Neuronal stem cell (in vitro differentiated cells): ENCODE data around the gene CENPU.

Experiments
- DNase-seq: peaks from one replicate; pipeline ENCODE4 v3.0.0-alpha.2; 2013; ENCODE audit warnings: low spot score
- H2AFZ ChIP-seq: one replicate; pipeline ENCODE4 v1.6.1; 2013; ENCODE audit warnings: mild to moderate bottlenecking, low read length, inconsistent platforms
- H2AK5ac ChIP-seq: 2 replicates; pipeline ENCODE4 v1.6.1; 2013; ENCODE audit warnings: low read depth, mild to moderate bottlenecking, inconsistent platforms, low read length, moderate library complexity, mixed read lengths
- H2BK120ac ChIP-seq: 2 replicates; pipeline ENCODE4 v1.6.1; 2013; ENCODE audit warnings: low read depth, mild to moderate bottlenecking, inconsistent platforms, low read length, moderate library complexity, mixed read lengths
- H2BK12ac ChIP-seq: one replicate; pipeline ENCODE4 v1.6.1; 2013; ENCODE audit warnings: low read length, inconsistent platforms
- H2BK15ac ChIP-seq: 2 replicates; pipeline ENCODE4 v1.6.1; 2013; ENCODE audit warnings: mild to moderate bottlenecking, low read length, inconsistent platforms, mixed read lengths
- H2BK5ac ChIP-seq: one replicate; pipeline ENCODE4 v1.6.1; 2013; ENCODE audit warnings: inconsistent platforms, mild to moderate bottlenecking, low read length, moderate library complexity
- H3K14ac ChIP-seq: one replicate; pipeline ENCODE4 v1.6.1; 2013; ENCODE audit warnings: low read length, inconsistent platforms
- H3K18ac ChIP-seq: 2 replicates; pipeline ENCODE4 v1.6.1; 2013; ENCODE audit warnings: low read length, inconsistent platforms
- H3K23ac ChIP-seq: 2 replicates; pipeline ENCODE4 v1.6.1; 2013; ENCODE audit warnings: low read depth, mild to moderate bottlenecking, mixed read lengths, low read length, inconsistent platforms; ENCODE audit not compliant: poor library complexity
- H3K27ac ChIP-seq: replicated peaks from 3 replicates; pipeline ENCODE4 v1.5.1; 2013; ENCODE audit warnings: low read length, inconsistent platforms
- H3K27me3 ChIP-seq, 3 experiments: 2 replicates each; pipeline ENCODE4 v1.6.1; 2013; ENCODE audit warnings: low read length in 3 of 3, mild to moderate bottlenecking in 2 of 3, inconsistent platforms in 1 of 3, low read depth in 1 of 3, mixed read lengths in 1 of 3, moderate library complexity in 1 of 3; ENCODE audit not compliant: control insufficient read depth in 3 of 3, insufficient read depth in 3 of 3
- H3K36me3 ChIP-seq, 2 donors: replicated peaks in 1 of 2; 2 replicates each; pipeline ENCODE4 v1.6.1; 2013; ENCODE audit warnings: low read length in 2 of 2; ENCODE audit not compliant: control insufficient read depth in 2 of 2, insufficient read depth in 2 of 2
- H3K4ac ChIP-seq: 2 replicates; pipeline ENCODE4 v1.6.1; 2013; ENCODE audit warnings: inconsistent platforms, mild to moderate bottlenecking, low read length, moderate library complexity
- H3K4me1 ChIP-seq, 2 donors: 1 replicate in 1 of 2; 2 replicates in 1 of 2; pipeline ENCODE4 v1.6.1; 2013; ENCODE audit warnings: low read length in 2 of 2, low read depth in 1 of 2; ENCODE audit not compliant: control insufficient read depth in 2 of 2, insufficient read depth in 1 of 2
- H3K4me2 ChIP-seq: one replicate; pipeline ENCODE4 v1.6.1; 2013; ENCODE audit warnings: mild to moderate bottlenecking, low read length, inconsistent platforms; ENCODE audit not compliant: insufficient read depth, poor library complexity, severe bottlenecking
- H3K4me3 ChIP-seq, 2 donors: 2 replicates each; pipeline ENCODE4 v1.5.1; 2013; ENCODE audit warnings: low read length in 2 of 2, mild to moderate bottlenecking in 2 of 2, inconsistent platforms in 1 of 2, moderate library complexity in 1 of 2
- H3K79me1 ChIP-seq: one replicate; pipeline ENCODE4 v1.6.1; 2013; ENCODE audit warnings: low read depth, mild to moderate bottlenecking, inconsistent platforms, low read length, moderate library complexity
- H3K9ac ChIP-seq: one replicate; pipeline ENCODE4 v1.6.1; 2013; ENCODE audit warnings: mild to moderate bottlenecking, low read depth, low read length, inconsistent platforms; ENCODE audit not compliant: poor library complexity
- H3K9me3 ChIP-seq, 2 donors: replicated peaks in 1 of 2; 2 replicates each; pipeline versions ENCODE3 to v1.6.1; 2013; ENCODE audit warnings: low read length in 2 of 2, mild to moderate bottlenecking in 2 of 2, inconsistent platforms in 1 of 2, low read depth in 1 of 2, mixed read lengths in 1 of 2, moderate library complexity in 1 of 2; ENCODE audit not compliant: control insufficient read depth in 2 of 2, insufficient read depth in 1 of 2
- H4K8ac ChIP-seq: one replicate; pipeline ENCODE4 v1.6.1; 2013; ENCODE audit warnings: low read depth, mild to moderate bottlenecking, inconsistent platforms, low read length, moderate library complexity
- H4K91ac ChIP-seq: one replicate; pipeline ENCODE4 v1.6.1; 2013; ENCODE audit warnings: low read length, low read depth, mild to moderate bottlenecking, inconsistent platforms; ENCODE audit not compliant: poor library complexity
- WGBS, 2 donors: extraction: QIAGEN DNeasy Blood & Tissue Kit; methylation state at CpG; one replicate each; pipeline ENCODE4 v1.1.7; 2013; ENCODE audit warnings: missing lambda C conversion rate in 2 of 2, mixed read lengths in 1 of 2; ENCODE audit not compliant: insufficient read length in 2 of 2, insufficient replicate concordance in 1 of 2; ENCODE audit errors: extremely low coverage in 2 of 2; 5-methylcytosine and 5-hydroxymethylcytosine counted together

CENPU gene

GRCh38 chr4:184760681-184761080 is 26.8 kb upstream of the CENPU start:
- Histone ChIP-seq H3K4ac (no peak overlapping the region), H2BK15ac (no peak overlapping the region), H2BK12ac (no peak overlapping the region), H3K79me1 (no peaks in the 10 kb centered on the region), H3K4me2 (no peak overlapping the region), H2BK5ac (no peak overlapping the region), H3K18ac (no peak overlapping the region), H3K14ac (no peak overlapping the region), H3K27ac (no peak overlapping the region), H3K4me1 (no peaks in the 10 kb centered on the region), H3K27me3 (no peaks in the 10 kb centered on the region), H2AK5ac (no peak overlapping the region), H2BK120ac (no peak overlapping the region), H4K8ac (no peak overlapping the region), H3K4me3 (peak overlapping the region in 1 of 2 donors; percentile 21), H4K91ac (no peak overlapping the region), H2AFZ (no peak overlapping the region), H3K23ac (no peak overlapping the region), H3K36me3 (no peaks in the 10 kb centered on the region), H3K9me3 (no peaks in the 10 kb centered on the region), H3K9ac (no peak overlapping the region)
- DNase-seq, result no peak
- no CpG with 5 or more reads among the region's 5 CpGs for WGBS, 2 donors

- Histone ChIP-seq H3K4me1 (no peaks in the 10 kb centered on the region), H3K4ac (no peak overlapping the region), H3K23ac (no peak overlapping the region), H3K79me1 (no peaks in the 10 kb centered on the region), H3K4me2 (no peak overlapping the region), H2AK5ac (no peak overlapping the region), H3K4me3 (no peak overlapping the region), H2BK15ac (no peak overlapping the region), H3K27me3 (no peaks in the 10 kb centered on the region), H4K8ac (no peak overlapping the region), H3K18ac (no peak overlapping the region), H3K9me3 (no peaks in the 10 kb centered on the region), H2BK120ac (no peak overlapping the region), H3K36me3 (no peaks in the 10 kb centered on the region), H4K91ac (no peak overlapping the region), H3K27ac (no peak overlapping the region), H2BK12ac (no peak overlapping the region), H3K14ac (no peak overlapping the region), H3K9ac (no peak overlapping the region), H2BK5ac (no peak overlapping the region), H2AFZ (no peak overlapping the region)
- no peak for DNase-seq
- 100% methylated on average over 1 of the region's 2 CpGs; no CpG with 5 or more reads in 1 of the 2 donors for WGBS, 2 donors
Measured at GRCh38 chr4:184757810-184758209, 23.9 kb upstream of the CENPU start.

- Histone ChIP-seq H3K27me3 (no peaks in the 10 kb centered on the region), H3K4me1 (no peaks in the 10 kb centered on the region), H2BK5ac (no peak overlapping the region), H2BK120ac (no peak overlapping the region), H3K18ac (no peak overlapping the region), H3K23ac (no peak overlapping the region), H3K36me3 (no peaks in the 10 kb centered on the region), H2AFZ (peak overlapping the region; percentile 3), H3K4ac (no peak overlapping the region), H2AK5ac (no peak overlapping the region), H3K4me2 (no peak overlapping the region), H3K4me3 (no peak overlapping the region), H2BK12ac (no peak overlapping the region), H3K9ac (no peak overlapping the region), H4K8ac (no peak overlapping the region), H3K9me3 (no peaks in the 10 kb centered on the region), H2BK15ac (no peak overlapping the region), H3K79me1 (no peaks in the 10 kb centered on the region), H3K14ac (no peak overlapping the region), H4K91ac (no peak overlapping the region), H3K27ac (no peak overlapping the region)
- WGBS, 2 donors, result no CpG with 5 or more reads among the region's 6 CpGs
- no peak for DNase-seq
Measured at GRCh38 chr4:184756399-184756798, 22.5 kb upstream of the CENPU start.

- no peak overlapping the region for H2BK5ac ChIP-seq
- H3K18ac ChIP-seq, result no peak overlapping the region
- H2BK12ac ChIP-seq, result no peak overlapping the region
- no peaks in the 10 kb centered on the region for H3K36me3 ChIP-seq
- H3K23ac ChIP-seq, result no peak overlapping the region
- no peak for DNase-seq
- H2AK5ac ChIP-seq, result no peak overlapping the region
- H3K4ac ChIP-seq, result no peak overlapping the region
- H2BK15ac ChIP-seq, result no peak overlapping the region
- no peak overlapping the region for H4K8ac ChIP-seq
- no peaks in the 10 kb centered on the region for H3K27me3 ChIP-seq
- H3K79me1 ChIP-seq, result no peaks in the 10 kb centered on the region
- H4K91ac ChIP-seq, result no peak overlapping the region
- H3K9me3 ChIP-seq, result no peaks in the 10 kb centered on the region
- no peak overlapping the region for H3K9ac ChIP-seq
- no peak overlapping the region for H3K14ac ChIP-seq
- no peak overlapping the region for H3K27ac ChIP-seq
- H3K4me3 ChIP-seq, result no peak overlapping the region
- WGBS, 2 donors, result no CpG with 5 or more reads among the region's 6 CpGs
- no peak overlapping the region for H3K4me2 ChIP-seq
- H2AFZ ChIP-seq, result no peak overlapping the region
- peaks cover 0 to 6% of the 10 kb centered on the region in 2 donors for H3K4me1 ChIP-seq
- no peak overlapping the region for H2BK120ac ChIP-seq
Measured at GRCh38 chr4:184755278-184755677, 21.4 kb upstream of the CENPU start.
